Activated CD4-positive, alpha-beta T cell treated with anti-CD3 and anti-CD28 coated beads for 4 hours (primary cell): ENCODE measurements around the gene CHST2.
"Not testable (repeated sequence)": the region's sequence is repeated elsewhere in the genome, so short reads cannot be mapped to it uniquely, and the experiment has no call there.

ENCODE experiments used
- DNase-seq, 2 donors: peaks; one replicate each; pipeline ENCODE4 v3.0.0-alpha.2; 2020

The CHST2 gene, protein sequence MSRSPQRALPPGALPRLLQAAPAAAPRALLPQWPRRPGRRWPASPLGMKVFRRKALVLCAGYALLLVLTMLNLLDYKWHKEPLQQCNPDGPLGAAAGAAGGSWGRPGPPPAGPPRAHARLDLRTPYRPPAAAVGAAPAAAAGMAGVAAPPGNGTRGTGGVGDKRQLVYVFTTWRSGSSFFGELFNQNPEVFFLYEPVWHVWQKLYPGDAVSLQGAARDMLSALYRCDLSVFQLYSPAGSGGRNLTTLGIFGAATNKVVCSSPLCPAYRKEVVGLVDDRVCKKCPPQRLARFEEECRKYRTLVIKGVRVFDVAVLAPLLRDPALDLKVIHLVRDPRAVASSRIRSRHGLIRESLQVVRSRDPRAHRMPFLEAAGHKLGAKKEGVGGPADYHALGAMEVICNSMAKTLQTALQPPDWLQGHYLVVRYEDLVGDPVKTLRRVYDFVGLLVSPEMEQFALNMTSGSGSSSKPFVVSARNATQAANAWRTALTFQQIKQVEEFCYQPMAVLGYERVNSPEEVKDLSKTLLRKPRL

GRCh38 chr3:143119009-143119914, at the start of gene CHST2:
Gene CHST2, plus strand, starts transcription at chr3:143119771. Its CDS starts 1,046 bp downstream, at chr3:143120817.
- peak; percentile 56 to 62 for DNase-seq

DNA sequence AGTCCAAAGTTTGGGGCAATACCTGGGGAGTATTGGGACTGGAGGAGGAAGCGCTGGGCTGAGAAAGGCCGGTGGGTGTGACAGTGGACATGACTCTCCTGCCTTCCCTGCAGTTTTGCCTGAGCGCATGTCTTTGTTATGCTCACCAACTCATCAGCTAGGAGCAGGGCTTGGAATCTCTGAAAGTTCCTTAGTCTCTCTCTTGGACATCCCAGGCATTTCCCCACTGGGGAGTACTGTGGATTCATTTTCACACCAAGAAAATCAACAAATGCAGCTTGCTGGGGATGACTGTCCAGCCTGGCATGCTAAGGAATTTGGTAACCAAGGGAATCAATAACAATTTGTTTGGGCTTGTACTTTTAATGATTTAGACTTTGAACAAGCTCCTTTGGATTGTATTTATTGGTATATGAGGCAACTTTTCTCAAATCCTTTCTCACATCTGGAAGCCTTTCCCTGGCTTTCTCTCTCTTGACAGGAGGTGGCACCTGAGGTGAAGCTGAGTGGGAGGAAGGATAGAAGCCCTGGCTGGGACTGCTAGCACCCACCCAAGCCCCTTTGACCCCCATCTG, 48.5 kb upstream of the CHST2 start:
- DNase-seq: no peak

DNA sequence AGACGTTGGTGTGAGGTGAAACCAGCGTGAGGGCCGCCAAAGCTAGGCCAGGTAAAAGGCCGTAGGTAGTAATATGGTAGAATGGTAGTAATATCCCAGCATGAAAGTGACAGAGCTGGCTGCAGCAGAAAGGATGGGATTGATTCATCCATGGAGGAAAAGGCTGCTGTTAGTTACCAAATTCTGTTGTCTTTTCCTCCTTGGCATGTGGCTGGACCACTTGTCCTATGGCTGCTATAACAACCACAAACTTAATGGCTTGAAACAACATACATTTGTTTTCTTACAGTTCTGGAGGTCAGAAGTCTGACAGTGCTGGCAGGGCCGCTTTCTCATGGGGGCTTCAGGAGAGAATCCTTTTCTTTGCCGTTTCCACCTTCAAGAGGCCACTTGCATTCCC, 47.8 kb upstream of the CHST2 start:
- DNase-seq: no peak

- not testable (repeated sequence) for DNase-seq
Observed at GRCh38 chr3:143072298-143073020, 47.1 kb upstream of the CHST2 start.

DNA sequence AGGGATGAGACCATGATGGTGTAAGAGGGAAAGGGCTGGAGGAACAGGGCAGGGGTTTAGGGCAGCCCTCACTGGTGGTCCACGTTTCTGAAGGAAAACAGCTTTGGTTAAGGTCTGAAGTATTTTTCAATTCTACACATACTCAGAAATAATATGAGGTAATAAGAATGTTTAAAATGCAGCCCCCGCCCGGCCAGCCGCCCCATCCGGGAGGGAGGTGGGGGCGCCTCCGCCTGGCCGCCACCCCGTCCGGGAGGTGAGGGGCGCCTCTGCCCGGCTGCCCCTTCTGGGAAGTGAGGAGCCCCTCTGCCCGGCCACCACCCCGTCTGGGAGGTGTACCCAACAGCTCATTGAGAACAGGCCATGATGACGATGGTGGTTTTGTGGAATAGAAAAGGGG, 46.0 kb upstream of the CHST2 start:
- not testable (repeated sequence) for DNase-seq

- DNase-seq: not testable (repeated sequence)
Observed at GRCh38 chr3:143073983-143074382, 45.6 kb upstream of the CHST2 start.

- DNase-seq: no peak
Observed at GRCh38 chr3:143078883-143079282, 40.7 kb upstream of the CHST2 start.

DNA sequence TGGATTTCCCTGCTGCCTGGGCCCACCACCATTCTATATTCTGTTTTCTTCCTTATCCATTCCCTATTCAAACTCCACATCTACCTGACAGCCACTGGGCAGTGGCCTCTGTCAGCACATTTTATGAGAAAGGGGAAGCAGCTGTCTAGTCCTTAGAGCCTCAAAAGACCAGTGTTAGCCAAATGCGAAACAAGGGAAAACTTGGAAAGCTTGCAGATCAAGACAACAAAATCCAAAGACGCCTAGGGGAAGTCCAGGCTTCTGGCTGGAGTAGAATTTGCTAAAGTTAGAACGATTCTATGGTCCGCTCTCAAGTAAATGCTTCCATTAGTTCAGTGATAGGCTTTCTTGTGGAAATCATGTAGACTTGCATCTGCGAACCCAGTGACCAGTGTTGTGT, 39.4 kb upstream of the CHST2 start:
- DNase-seq: no peak

GRCh38 chr3:143081365-143081764, 38.2 kb upstream of the CHST2 start:
- no peak for DNase-seq

- DNase-seq: no peak
Observed at GRCh38 chr3:143081844-143082778, 37.5 kb upstream of the CHST2 start.

- DNase-seq: no peak
Observed at GRCh38 chr3:143083781-143084180, 35.8 kb upstream of the CHST2 start.

DNA sequence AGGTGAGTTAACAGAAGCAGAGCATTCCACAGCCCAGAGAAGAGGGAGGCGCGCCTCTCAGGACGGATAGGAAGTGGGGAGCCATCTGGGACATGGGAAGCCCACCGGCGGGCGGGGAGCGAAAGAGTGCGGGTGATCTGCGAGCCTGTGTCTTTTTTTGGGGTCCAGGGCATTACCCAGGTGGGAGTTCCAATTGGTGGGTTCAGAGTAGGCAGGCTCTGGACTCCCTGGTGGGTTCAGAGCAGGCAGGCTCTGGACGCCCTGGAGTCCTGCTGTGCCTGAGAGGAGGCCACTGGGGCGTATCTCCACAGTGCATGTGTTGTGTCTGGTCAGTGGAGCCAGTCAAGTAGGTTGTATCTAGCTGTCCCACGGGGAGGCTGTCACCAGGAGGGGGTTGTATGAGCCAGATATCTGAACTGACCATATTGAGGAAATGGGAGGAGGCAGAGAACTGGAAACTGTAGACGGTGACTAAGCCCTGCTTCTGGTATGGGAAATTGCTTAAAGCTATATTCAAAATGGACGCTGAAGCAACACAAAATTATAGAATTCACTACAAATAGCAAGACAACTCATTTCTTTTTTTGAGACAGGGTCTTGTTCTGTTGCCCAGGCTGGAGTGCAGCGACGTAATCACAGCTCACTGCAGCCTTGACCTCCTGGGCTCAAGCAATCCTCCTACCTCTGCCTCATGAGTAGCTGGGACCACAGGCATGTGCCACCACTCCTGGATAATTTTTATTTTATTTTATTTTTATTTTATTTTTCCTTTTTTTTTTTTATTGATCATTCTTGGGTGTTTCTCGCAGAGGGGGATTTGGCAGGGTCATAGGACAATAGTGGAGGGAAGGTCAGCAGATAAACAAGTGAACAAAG, 34.5 kb upstream of the CHST2 start:
- no peak for DNase-seq

GRCh38 chr3:143088835-143089234, 30.7 kb upstream of the CHST2 start:
- DNase-seq: no peak

DNA sequence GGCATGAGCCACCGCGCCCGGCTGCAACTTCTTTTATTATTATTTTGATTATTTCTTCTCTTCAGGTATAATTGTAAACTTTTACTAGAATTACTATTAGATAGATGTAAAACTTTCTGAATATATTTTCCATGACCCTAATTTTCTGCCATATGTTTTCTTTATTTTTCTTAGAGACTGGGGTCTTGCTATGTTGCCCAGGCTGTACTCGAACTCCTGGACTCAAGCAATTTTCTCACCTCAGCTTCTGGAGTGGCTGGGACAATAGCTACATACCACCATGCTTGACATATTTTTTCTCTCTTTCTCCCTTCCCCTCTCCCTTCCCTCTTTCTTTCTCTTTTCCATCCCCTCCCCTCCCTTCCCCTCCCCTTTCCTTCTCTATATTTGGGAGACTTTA, 29.6 kb upstream of the CHST2 start:
- no peak for DNase-seq

GRCh38 chr3:143090486-143090885, 29.1 kb upstream of the CHST2 start:
- no peak for DNase-seq

GRCh38 chr3:143090976-143091837, 28.4 kb upstream of the CHST2 start:
- DNase-seq: no peak

DNA sequence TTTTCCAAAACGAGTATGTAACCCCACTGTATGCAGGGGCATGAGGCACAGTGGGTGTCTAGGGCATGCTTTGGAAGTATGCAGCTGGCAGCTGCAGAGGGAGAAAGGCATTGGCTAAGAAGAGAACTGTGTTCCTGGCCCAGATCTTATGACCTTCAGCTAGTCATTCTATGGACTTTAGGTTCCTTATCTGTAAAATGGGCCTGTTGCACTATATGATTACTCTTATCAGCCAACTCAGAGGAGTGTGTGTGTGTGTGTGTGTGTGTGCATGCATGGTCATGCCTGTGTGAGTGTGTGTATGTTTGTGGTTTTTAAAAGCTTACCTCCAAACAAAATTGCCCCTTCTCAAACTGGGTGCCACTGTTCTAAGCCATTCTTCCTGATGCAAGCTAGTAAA, 27.4 kb upstream of the CHST2 start:
- DNase-seq: no peak

GRCh38 chr3:143095813-143096212, 23.8 kb upstream of the CHST2 start:
- DNase-seq: no peak

DNA sequence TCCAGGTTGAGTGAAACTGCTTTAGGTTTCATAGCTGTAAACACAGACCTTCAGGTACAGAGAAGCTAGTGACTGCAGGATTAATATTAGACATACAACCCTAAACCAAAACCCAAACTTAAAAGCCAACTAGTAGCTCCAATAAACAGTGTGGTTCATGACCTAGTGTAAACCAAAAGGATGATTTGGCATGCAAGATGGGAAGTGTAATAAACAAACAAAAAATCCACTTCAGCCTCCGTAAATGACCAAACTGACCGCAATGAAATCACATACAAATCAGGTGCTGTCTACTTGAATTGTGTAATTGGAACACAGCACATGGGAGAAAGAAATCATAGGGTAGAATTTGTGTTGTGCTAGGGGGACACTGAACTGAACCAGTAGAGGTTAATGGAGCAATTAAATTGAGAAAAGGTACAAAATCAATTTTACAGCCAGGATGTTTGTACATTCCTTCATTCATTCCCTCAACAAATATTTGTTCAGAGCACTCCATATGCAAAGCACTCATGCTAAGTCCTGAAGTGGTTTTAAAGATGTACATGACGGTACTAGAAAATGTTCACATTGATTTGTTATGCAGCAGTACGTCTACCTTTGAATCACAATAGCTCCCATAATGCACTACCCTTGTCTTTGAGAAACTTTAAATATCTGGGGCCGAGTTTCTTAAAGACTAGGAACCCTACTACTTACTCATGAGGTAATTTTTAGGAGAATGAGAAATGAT, 21.4 kb upstream of the CHST2 start:
- DNase-seq: no peak
